Renal pelvis (tissue), 4 donors: Measurements from ENCODE around the gene KCNMA1. TPM values are rescaled to one million over a fixed set of nuclear protein-coding genes. Genes with fewer than 3 reads are reported as not detected.
"Not testable (repeated sequence)": the region's sequence is repeated elsewhere in the genome, so short reads cannot be mapped to it uniquely, and the experiment has no call there.

Source experiments
- DNase-seq: peaks from one replicate; pipeline ENCODE4 v3.0.0-alpha.2; 2013
- polyA plus RNA-seq, 3 donors: library from polyadenylated mRNA; unstranded; fragments of 120-200 nt; gene quantifications; one replicate each; pipeline ENCODE4 v1.2.1, GENCODE V29; 2013; ENCODE audit not compliant: insufficient read length in 3 of 3

Gene KCNMA1
- polyA plus RNA-seq, 3 donors, result 3.2 to 3.9 (median 3.4) TPM

DNA sequence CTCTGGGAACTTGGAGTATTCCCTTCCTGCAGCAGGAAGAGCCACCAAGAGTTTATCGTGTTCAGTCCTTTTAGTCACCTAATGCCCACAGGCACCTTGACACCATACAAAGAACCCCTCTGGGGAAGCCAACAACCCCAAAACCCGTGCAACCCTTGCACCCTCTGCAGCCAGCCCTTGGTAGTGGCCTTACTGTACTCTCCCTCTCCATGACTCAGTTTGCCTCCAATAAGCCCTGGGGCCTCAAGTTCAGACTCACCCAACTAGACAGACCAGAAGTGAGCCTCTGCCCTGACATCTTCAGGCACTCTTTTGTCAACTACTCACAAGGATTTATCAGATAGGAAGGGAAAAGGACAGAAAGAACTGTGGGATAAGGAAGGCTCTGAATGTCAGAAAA is 30.9 kb downstream of the KCNMA1 start:
- DNase-seq, result no peak

DNA sequence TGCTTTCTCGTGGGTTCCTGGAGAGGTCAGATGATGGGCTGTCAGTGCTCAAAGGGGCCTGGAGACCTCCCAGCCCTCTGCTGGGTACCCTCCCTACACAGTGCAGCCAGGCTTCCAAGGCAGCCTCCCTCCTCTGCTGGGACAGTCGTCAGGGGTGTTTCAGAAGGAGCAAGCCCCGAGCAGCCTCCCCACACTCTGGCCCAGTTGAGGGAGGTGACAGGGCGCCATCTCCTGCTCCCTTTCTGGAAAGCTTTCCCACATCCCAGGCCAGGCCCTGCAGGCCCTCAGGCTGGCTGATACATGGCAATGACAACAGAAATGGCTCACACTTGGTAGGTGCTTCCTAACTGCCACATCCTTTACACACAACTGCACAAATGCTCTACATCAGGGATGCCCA is 32.1 kb downstream of the KCNMA1 start:
- DNase-seq, result no peak

DNA sequence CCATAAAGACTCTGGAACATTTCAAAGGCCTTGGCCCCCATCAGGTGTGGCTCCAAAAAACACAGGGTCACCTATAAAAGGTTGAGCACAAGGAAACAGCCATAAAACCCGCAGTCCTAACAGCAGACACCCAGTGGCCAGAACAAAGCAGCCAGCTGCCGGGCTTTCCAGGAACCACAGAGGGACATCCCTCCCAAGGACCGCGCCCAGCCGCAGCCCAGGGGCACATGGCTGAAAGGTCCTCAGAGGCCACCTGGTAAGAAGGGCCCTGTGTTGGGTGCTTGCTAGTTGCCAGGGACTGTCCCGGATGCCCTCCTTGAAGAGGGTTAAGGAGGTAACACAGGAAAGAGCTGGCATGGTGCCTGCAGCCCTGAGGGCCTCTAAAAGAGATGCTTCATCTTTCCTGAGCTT is 32.7 kb downstream of the KCNMA1 start:
- DNase-seq, result no peak

DNA sequence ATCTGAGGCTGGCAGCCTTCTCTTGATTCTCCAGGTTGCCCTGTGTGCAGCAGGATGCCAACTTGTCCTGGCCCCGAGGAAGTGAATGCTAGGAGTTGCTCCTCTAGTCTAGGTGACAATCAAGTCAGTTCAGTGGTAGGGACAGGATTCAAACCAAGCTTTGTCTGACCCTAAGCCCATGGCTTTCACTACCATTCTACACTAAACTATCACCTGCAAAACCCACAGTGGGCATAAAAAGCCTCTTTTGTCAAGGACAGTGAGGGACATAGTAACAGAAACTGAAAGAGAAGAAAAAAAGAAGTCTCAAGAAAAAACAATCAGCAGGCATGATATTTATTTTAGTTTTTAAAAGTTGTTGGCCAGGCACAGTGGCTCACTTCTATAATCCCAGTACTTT is 33.5 kb downstream of the KCNMA1 start:
- no peak for DNase-seq

DNA sequence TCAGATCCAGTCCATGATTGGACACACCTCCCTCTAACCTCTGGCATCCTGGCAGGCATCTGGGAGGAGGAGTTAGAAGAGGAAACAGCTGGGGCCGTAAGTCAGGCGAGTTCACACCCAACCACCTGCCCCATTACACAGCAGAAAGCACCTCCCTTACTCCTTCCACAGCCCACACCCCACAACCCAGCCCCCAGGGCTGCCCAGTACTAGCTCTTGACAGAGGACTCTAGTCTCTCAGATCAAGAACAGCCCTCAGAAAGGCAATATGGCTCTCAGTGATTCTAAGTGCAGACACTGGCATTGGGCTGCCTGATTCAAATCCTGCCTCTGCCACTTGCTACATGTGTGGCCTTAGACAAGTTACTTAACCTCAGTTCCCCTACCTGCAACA is 34.1 kb downstream of the KCNMA1 start:
- DNase-seq, result no peak

DNA sequence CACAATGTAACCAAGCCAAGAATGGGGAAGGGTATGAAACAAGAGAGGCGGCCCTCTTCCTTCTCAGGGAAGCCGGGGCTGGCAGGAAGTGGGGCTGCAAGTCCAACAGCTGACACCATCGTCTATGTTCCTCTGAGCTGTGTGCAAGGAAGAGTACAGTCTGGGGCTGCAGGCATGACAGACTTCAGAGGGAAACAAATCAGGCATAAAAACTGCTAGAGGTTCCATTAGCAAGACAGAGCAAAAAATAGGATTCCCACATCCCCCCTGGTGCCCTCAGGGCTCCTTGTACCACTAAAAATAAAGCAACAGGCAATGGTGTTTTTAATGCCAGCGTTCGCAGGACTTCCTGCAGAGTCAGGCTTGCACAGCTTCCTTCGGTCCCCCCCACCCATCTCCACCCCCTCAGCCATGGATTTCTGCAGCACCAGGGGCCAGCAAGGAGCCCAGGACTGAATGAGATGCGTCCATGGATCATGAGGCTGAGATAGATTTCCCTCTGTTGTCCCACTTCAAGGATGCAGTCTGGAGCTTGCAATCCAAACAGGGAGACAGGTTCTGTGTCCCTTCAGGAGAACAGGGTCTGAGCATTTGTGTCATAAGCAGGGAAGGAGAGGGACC is 34.6 kb downstream of the KCNMA1 start:
- no peak for DNase-seq

DNA sequence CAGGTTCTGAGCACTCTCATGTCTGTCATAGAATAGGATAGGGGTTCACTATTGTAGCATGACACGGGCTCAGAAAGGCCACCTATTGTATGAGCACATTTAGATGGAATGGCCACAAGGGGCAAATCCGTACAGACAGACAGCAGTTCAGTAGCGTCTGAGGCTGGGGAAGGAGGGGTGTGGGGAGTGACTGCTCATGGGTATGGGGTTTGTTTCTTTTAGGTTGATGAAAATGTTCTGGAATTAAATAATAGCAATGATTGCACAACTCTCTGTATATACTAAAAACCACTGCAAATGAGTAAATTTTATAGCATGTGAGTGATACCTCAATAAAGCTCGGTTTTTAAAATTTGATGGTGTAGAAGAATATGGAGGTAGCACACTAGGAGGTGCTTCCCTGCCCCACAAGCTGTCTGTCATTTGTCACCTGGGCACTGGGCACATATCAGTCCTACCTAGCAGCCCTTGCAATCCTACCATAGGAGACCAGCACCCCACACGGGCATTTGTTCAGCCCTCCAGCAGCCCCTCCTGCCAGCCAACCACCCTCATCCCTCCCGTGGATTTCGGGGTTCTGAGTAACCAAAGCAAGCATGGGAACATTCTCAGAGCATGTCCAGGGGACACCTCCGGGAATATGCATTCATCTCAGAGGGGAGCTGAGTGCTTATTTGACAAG is 35.2 kb downstream of the KCNMA1 start:
- DNase-seq, result no peak

DNA sequence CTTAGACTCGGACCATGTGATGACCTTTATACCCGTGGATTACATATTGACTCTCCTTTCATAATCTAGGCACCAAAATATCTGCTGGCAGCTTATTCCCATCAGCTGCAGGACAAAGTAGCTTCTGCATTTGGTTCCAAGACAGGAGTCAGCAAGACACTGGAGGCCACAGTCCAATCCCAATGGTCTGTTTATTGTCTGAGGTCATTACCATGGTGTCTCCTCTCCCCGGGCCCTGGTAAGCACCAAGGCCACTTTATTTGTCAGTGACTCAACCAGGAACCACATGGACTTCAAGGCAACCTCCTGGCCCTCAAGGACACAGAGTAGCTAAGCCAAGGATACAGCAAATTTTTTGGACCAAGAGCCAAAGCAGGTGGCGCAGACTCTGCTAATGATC is 36.1 kb downstream of the KCNMA1 start:
- no peak for DNase-seq

DNA sequence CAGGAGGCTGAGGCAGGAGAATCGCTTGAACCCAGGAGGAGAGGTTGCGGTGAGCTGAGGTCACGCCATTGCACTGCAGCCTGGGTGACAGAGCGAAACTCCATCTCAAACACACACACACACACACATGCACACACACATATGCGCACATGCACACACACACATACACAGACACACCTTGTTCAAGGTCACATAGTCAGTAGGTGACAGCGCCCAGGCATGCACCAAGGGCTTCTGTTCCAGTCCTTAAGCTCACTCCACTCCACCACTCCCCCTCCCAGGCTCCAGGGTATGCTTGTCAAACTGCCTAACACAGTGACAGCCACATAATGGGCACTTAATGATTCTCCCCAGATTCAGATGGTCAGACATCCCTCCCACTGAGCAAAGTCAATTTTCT is 37.0 kb downstream of the KCNMA1 start:
- no peak for DNase-seq

DNA sequence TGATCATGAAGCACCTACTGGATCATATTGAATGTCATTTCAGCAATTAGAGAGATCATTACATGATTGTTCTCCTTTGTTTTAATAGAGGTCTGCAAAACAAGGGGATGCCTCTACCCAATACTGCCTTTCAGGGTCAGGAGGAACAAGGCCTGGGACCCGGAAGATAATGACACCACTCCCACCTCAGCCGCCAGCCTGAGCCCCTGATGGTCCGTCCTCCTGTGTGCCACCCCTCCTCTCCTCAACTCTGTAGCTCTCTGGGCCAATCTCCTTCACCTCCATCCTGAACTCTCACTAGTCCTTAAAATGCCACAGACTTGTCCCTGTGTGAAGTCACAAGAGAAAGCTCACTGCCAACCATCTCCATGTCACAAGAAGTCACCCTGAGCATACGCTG is 38.0 kb downstream of the KCNMA1 start:
- no peak for DNase-seq

DNA sequence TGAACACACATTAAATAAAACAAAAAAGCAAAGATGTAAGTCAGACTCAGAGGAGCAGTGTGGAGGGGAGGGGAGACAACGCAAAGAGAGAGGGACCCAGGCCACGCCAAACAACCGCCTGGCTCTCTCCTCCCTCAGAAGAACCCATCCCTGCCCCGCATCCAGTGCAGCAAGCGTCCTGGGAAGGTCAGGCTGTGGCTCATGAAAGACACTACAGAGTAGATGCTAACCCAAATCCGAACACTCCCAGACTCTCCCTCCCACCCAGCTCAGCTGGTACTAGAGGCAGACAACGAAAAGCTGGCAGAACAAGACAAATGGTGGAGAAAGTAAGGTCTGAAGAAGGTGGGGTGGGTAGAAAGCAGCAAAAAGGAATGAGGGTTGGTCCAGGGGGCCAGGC is 39.0 kb downstream of the KCNMA1 start:
- no peak for DNase-seq

DNA sequence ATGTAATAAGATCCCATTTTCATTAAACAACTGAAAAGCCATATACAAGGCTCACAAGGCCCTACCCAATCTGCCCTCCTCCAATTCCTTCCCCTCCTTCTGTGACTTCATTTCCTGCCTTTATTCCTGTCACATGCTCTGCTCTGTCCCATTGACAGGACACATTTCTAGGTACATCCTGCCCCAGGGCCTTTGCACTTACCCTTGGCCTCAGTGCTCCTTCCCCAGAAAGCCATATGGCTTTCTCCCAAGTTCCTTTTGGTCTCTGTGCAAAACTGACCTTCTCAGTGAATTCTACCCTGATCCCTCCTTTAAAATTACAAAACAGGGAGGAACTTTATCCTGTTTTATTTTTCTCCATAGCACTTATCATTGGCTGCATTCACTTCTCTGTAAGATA is 40.0 kb downstream of the KCNMA1 start:
- no peak for DNase-seq

DNA sequence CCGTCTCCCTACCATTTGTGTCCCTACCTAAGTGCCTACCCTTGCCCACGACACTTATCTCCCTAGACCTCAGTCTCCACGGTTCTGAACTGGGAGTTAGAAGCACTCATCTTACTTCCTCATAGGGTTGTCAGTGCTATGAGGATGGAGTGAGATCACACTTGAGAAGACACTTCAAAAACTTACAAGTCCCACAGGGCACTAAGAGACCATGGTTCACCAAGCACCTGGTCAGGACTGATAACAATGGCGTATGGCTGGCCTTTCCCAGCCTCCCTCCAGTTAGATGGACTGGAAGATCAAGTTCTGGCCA is 43.2 kb downstream of the KCNMA1 start:
- DNase-seq, result no peak

DNA sequence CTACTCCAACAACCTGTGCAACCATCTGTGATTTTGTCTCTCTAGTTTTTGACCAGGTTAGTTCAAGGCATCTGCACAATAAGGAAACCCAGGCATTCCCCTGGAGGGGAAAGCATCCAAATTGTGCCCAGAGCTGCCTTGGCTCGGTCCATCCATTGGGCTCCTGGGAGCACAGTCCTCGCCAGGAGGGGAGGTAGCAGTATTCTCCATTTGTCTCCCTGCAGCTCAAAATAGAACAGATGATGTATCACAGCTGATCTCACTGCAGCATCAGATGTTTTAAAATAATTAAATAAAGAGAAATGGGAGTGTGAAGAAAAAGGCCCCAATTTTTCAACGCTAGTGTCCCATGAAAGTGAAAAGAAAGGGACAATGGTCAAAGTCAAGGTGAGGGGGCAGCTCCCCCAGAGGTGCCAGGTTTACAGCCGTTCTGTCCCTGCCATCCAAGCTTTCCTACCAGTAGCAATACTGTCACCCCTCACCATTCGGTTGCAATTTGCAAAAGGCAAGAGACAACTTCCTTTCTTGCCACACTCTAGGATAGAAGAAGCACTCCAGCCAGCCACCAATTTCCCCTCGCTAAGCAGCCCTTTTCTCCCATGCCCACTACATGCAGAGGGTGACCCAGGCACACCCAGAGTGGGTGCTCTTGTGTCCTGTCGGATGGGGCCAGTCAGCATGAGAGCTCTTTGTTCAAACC is 43.7 kb downstream of the KCNMA1 start:
- DNase-seq, result no peak

DNA sequence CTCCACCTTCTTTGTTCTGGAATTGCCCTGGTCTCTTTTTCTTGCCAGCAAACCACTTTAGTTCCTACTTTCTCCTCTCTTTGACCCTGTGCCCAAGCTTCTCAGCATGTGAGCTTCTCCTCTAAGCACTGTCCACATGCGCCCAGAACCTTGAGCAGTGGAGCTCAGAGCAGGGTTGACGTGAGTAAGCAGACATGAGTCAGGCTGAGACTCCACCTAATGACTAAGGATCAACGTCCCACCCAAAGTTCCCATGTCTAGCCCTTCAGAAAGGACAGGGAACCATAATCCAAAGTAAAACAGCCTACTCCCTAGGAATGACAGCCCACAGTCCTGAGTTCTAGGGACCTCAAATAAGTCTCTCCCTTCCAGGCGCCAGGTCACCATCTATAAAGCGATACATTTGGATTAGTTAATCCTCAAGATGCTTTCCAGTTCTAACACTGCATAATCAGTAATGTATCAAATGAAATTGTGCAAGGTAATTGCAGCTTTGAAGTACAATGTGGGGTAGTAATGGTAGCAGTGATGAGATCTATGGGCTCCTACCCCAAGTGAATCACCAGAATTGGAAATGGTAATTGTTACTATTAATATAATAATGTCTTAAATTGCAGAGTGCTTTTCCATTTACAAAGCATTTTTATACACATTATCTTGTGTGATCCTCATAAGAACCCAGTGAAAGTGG is 44.5 kb downstream of the KCNMA1 start:
- no peak for DNase-seq

DNA sequence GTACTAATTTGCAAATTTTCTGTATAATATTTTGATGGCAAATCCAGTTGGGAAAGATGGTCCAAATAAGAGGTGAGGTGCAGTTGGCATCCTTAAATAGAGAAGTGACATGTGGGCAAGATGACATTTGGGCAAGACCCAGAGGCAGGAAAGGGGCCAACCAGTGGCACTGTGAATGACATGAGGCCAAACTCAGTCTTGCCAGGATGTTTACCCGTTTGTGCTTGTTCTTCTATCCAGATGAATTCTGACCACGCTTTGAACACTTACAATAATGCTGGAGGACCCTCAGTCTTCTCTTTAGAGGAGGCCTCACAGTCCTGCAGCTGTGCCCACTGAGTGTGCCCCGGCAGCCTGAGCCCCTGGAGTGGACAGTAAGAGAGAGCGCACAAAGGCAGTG is 45.1 kb downstream of the KCNMA1 start:
- no peak for DNase-seq

DNA sequence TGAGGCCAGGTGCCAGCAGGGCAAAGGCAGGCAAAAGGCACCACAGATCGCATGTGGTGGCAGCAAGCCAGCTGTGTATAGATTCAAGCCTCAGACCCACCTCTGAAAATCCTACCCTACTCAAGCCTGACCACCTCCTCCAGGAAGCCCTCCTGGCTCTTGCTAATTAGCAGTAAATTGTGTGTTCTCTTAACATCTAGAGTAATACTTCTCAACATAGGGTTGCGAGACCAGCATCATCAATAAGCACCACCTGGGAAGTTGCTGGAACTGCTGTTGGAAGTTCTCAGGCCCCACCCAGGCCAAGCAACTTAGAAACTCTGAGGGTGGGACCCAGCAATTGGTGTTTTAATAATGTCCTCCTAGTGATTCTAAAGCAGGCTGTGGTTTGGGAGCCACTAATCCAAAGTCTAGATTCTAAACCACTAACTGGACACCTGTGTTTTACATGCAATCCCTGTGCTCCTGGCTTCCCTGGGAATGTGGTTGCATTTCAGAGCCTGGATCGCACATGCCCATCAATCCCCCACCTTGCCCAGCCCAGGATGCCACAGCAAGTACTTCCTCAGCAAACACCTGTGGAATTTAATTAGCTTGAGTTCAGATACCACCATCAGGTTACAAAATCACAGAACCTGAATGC is 46.2 kb downstream of the KCNMA1 start:
- no peak for DNase-seq

DNA sequence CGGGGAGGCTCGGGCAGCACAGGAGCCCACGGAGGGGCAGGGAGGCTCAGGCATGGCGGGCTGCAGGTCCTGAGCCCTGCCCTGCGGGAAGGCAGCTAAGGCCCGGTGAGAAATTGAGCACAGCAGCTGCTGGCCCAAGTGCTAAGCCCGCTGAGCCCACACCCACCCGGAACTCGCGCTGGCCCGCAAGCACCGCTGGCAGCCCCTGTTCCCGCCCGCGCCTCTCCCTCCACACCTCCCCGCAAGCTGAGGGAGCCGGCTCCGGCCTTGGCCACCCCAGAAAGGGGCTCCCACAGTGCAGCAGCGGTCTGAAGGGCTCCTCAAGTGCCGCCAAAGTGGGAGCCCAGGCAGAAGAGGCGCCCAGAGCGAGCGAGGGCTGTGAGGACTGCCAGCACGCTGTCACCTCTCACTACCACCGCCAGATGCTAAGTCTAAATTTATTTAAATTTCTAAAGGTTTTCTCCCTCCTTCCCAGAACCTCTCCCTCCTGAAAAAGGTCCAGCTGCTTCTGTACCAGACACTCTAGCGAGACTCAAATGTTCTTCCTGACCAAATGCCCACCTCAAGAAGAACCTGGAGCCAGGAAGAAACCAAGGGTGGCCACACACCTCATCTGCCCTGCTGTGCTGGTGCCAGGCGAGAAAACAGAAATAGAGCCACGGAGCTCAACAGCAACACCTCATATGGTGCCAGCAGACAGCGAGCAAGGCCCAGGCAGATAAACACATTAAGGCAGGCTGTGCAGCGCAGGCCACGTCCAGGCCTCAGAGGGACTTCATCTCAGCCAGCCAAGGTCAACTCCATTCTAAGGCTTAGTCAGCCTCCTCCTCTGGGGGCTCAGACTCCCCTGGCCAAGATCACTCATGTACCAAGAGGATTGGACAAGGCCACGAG is 47.0 kb downstream of the KCNMA1 start:
- no peak for DNase-seq

DNA sequence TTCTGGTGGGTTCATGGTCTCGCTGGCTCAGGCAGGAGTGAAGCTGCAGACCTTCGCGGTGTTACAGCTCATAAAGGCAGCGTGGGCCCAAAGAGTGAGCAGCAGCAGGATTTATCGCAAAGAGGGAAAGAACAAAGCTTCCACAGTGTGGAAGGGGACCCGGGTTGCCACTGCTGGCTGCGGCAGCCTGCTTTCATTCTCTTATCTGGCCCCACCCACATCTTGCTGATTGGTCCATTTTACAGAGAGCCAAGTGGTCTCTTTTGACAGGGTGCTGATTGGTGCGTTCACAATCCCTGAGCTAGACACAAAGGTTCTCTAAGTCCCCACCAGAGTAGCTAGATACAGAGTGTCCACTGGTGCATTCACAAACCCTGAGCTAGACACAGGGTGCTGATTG is 47.9 kb downstream of the KCNMA1 start:
- not testable (repeated sequence) for DNase-seq

DNA sequence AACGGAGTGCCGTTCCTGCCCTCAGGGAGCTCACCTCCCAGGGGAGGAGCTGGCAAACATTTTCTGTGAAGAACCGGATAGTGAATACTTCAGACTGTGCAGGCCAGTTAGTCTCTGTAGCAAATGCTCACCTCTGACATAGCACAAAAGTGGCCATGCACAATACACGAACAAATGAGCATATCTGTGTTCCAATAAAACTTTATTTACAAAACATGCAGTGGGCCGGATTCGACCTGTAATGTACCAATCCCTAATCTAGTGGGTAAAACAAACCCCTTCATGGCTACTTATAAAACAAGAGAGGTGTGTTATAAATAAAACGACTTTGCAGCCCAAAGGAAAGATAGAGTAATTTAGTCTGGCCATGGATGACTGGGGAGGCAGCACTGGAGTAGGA is 48.7 kb downstream of the KCNMA1 start:
- no peak for DNase-seq

DNA sequence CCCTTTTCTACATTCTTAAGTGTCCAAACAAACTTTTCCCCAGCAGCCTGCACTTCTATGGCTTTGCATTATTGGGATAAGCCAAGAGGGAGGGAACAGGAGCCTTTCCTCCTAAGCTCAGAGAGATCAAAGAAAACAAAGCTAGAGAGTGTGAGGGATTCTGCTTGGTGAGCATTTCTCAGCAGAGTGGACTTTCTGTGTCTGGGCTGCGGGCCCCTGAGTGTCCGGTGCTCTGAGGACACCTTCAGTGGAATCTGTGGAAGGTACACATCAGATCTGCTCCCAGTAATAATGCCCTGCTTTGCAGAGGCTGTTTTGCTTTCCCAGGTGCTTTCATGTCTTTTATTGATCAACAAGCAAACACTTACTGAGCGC is 50.2 kb downstream of the KCNMA1 start:
- DNase-seq, result no peak
